GM18508 (cell line): Measurements from ENCODE around the gene CRYAB.

Source experiments
- ATAC-seq: cut with Tn5 transposase; IDR thresholded peaks from one replicate; pipeline ENCODE4 v1.9.1; 2021; ENCODE audit warnings: moderate number of reproducible peaks; ENCODE audit not compliant: insufficient read depth, unreplicated experiment

The CRYAB gene, protein sequence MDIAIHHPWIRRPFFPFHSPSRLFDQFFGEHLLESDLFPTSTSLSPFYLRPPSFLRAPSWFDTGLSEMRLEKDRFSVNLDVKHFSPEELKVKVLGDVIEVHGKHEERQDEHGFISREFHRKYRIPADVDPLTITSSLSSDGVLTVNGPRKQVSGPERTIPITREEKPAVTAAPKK

DNA sequence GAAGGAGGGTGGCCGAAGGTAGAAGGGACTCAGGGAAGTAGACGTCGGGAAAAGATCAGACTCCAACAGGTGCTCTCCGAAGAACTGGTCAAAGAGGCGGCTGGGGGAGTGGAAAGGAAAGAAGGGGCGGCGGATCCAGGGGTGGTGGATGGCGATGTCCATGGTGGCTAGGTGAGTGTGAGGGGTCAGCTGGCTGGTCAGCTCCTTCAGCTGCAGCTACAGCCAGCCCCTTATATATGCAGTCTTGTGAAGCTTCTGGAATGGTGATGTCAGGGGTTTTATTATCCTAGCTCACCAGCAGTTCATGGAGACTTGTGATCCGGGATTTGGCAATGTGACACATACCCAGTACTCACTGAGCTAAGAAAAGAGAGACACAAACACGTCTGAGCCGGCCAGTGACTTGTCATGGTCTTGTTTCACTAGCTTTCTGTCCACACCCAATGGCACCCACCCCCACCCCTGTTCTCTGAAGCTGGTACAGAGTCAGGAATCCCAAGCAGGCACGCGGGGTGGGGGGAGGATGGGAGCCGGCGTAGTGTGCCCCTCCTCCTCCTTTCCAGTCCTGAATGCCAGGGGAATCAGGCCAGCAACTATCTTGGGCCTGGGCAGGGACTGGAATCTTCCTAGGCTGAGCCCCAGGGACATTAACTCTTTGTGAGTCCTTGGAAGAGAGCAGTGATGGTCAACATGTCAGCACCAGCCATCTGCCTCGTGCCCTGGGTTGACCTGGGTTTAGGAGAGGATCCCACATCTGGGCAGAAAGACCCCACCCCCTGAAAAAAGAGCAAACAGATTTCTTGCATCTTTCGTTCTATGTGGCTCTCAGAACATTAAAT is at the start of gene CRYAB:
CRYAB (minus strand) TSS at position 208 of the 839 bp plus-strand sequence; CDS start at position 162, 46 bp downstream.
- no peak for ATAC-seq

- no peak for ATAC-seq
These were observed 49.3 kb upstream of the CRYAB start for GRCh38 chr11:111960916-111961315.

GRCh38 chr11:111957663-111958444 is 46.3 kb upstream of the CRYAB start:
- no peak for ATAC-seq

DNA sequence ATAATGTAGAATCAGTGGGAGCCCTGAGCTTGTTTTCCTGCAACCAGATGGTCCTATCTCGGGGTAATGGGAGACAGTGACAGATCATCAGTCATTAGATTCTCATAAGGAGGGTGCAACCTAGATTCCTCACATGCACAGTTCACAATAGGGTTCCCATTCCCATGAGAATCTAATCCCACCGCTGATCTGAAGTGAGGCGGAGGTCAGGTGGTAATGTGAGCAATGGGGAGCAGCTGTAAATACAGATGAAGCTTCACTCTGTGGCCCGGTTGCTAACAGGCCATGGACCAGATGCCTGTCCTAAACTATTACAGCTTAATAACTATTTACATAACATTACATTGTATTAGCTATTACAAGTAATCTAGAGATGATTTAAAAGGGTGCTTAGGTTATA is 42.6 kb upstream of the CRYAB start:
- no peak for ATAC-seq

DNA sequence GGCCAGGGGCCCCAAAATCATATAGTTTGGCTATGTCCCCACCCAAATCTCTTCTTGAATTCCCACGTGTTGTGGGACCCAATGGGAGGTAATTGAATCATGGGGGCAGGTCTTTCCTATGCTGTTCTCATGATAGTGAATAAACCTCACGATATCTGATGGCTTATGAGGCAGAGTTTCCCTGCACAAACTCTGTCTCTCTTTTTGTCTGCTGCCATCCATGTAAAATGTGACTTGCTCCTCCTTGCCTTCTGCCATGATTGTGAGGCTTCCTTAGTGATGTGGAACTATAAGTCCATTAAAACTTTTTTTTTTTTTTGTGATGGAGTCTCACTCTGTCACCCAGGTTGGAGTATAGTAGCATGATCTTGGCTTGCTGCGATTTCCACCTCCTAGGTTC is 40.0 kb upstream of the CRYAB start:
- no peak for ATAC-seq

GRCh38 chr11:111949519-111950426 is 38.2 kb upstream of the CRYAB start:
- ATAC-seq: no peak

GRCh38 chr11:111947143-111947542 is 35.6 kb upstream of the CRYAB start:
- ATAC-seq: no peak

- ATAC-seq: no peak
These were observed 34.9 kb upstream of the CRYAB start for GRCh38 chr11:111946499-111946898.

GRCh38 chr11:111945198-111945597 is 33.6 kb upstream of the CRYAB start:
- ATAC-seq: no peak

DNA sequence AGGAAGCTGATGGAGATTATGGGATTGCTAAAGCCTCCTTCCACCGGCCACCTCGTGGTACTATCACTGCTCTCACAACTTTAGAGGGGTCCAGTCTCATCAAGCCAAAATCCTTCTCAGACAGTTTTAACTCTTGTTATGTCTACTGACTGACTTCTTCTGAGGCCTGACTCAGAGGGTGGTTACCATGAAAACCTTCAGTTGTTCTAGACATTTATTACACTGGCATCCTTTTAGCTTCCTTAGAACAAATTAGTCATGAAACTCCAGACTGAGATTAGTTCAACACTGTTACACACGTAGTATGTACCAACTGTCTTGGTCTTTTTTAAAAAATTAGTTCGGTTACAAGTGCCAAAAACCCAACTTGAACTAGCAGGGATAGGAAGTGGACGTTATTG is 33.1 kb upstream of the CRYAB start:
- no peak for ATAC-seq

GRCh38 chr11:111944139-111944538 is 32.6 kb upstream of the CRYAB start:
- no peak for ATAC-seq

- ATAC-seq: no peak
These were observed 31.3 kb upstream of the CRYAB start for GRCh38 chr11:111942829-111943228.

DNA sequence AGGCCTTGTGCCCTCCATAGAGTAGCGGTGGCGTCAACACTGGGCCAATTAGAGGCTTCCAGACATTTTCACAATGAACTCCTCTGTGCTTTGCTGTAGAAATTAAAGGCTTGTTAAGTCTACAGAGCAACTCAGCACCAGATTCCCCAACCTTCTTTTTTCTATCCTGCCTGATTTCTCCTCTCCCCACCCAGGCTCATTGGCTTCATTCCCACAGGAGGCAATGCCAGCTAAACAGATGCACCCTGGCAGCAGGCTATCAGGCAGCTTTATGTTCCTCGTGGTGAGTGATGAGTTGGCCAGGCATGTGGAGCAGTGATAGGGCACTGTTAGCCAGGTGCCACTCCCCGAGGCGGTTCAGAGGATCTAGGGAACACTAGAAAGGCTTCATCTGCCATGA is 30.4 kb upstream of the CRYAB start:
- ATAC-seq: no peak

- no peak for ATAC-seq
These were observed 28.4 kb upstream of the CRYAB start for GRCh38 chr11:111939836-111940604.

DNA sequence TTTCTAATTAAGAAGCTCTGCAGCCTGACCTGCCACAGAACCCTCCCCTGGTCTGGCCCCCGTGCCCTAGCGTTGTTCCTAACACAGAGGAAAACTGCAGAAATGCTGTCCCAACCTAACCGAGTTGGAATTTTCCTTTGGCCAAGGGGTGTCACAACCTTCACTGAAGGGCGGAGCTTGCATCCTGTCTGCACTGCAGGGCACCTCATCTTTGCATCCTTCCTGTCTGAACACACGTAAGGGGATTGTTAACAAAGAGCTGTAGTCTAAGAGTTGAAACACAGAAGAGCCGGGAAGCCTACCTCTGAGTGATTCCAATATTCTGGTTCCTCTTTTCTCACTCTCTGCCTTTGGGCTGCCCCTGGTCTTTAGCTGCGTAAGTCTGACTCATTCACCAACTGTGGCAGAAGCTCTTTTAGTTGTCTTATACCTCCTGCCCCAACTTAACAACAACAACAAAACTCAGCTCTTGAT is 27.2 kb upstream of the CRYAB start:
- peak; percentile 87 for ATAC-seq

DNA sequence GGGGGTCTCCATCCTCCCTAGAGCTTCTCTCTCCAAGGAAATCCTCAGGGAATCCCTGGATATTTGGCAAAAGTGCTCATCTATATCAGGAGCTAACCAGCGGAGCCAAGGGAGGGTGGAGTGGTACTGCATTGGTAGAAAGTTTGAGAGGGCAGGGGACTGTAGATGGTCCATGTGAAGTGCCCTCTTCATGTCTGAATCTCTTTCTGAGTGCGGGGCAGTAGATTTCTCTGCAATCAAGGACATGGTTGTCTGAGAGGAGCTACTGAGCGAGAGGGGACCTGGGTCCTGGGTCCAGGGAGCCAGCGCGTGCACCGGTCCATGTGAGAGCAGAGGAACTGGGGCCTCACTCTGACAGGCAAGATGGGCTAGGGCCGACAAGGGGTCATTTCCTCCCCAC is 26.3 kb upstream of the CRYAB start:
- ATAC-seq: no peak

- no peak for ATAC-seq
These were observed 25.8 kb upstream of the CRYAB start for GRCh38 chr11:111937461-111937769.

DNA sequence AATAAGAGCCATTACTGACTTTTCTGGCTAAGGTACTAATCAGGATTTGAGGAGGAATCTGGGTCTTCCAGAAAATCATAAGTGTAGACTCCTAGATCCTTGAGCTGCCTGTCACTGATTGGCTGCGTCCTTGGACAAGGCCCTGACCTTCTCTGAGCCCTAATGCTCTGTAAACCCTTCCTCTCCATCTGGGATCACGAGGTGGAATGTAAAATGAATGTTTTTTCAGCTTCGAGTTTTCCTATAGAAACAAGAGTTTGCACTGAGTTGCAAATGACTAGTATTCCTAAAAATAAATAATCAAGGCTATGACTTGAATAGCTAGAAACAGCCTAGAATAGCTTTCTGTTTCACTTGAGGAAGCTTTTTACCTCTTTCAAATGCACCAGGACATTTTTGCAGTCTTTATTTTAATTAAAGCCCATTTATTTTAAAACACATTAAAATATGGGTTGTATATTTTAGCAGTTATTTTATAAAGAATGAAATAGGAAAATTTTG is 24.5 kb upstream of the CRYAB start:
- no peak for ATAC-seq

GRCh38 chr11:111935317-111936039 is 23.9 kb upstream of the CRYAB start:
- no peak for ATAC-seq
